HepG2 (cell line): ENCODE results near the gene SMC6.

Experiments used
- EZH2 ChIP-seq: conservative IDR thresholded peaks from 2 replicates; pipeline ENCODE4 v1.6.1; 2012; ENCODE audit warnings: mild to moderate bottlenecking, low read depth, low read length, moderate library complexity
- FIP1L1 ChIP-seq: fragments of 200-400 bp; formaldehyde crosslinking; IDR thresholded peaks from 2 replicates; pipeline ENCODE4 v1.6.1; 2018; ENCODE audit warnings: low read depth, mild to moderate bottlenecking, low read length, moderate library complexity, borderline replicate concordance; ENCODE audit not compliant: insufficient read depth
- PHF20 ChIP-seq: sonication (generic); formaldehyde crosslinking; IDR thresholded peaks from 2 replicates; pipeline ENCODE4 v1.5.0; 2020; ENCODE audit warnings: mild to moderate bottlenecking, missing genetic modification reagents
- POLR2A ChIP-seq, 2 experiments: IDR thresholded peaks; 2 replicates each; pipeline ENCODE4 v1.6.1; 2011; ENCODE audit warnings: low read depth in 2 of 2, low read length in 2 of 2, mild to moderate bottlenecking in 1 of 2, moderate library complexity in 1 of 2; ENCODE audit not compliant: insufficient read depth in 1 of 2
- SRF ChIP-seq: IDR thresholded peaks from 2 replicates; pipeline ENCODE4 v1.6.1; 2011; ENCODE audit warnings: mild to moderate bottlenecking, low read depth, low read length, moderate library complexity
- ZNF3 ChIP-seq: IDR thresholded peaks from 2 replicates; pipeline ENCODE4 v1.7.0; 2017; ENCODE audit warnings: inconsistent platforms
- ZNF558 ChIP-seq: sonication (generic); formaldehyde crosslinking; IDR thresholded peaks from 2 replicates; pipeline ENCODE4 v1.9.0; 2022; ENCODE audit warnings: mild to moderate bottlenecking, missing genetic modification reagents, borderline replicate concordance
- ZNF660 ChIP-seq: sonication (generic); formaldehyde crosslinking; IDR thresholded peaks from 2 replicates; pipeline ENCODE4 v1.5.1; 2020; ENCODE audit warnings: mild to moderate bottlenecking, low read depth, missing genetic modification reagents, borderline replicate concordance
- TF ChIP-seq, protein P1 (sequence below): IDR thresholded peaks from 2 replicates; pipeline ENCODE4 v1.6.1; 2016; ENCODE audit warnings: missing compliant biosample characterization, missing genetic modification reagents, borderline replicate concordance
- TF ChIP-seq, protein P2 (sequence below): sonication (generic); formaldehyde crosslinking; IDR thresholded peaks from 2 replicates; pipeline ENCODE4 v1.5.0; 2020; ENCODE audit warnings: missing genetic modification reagents
- TF ChIP-seq, protein P3 (sequence below): sonication (generic); formaldehyde crosslinking; IDR thresholded peaks from 2 replicates; pipeline ENCODE4 v1.4.0; 2020; ENCODE audit warnings: mild to moderate bottlenecking, missing genetic modification reagents

DNA sequence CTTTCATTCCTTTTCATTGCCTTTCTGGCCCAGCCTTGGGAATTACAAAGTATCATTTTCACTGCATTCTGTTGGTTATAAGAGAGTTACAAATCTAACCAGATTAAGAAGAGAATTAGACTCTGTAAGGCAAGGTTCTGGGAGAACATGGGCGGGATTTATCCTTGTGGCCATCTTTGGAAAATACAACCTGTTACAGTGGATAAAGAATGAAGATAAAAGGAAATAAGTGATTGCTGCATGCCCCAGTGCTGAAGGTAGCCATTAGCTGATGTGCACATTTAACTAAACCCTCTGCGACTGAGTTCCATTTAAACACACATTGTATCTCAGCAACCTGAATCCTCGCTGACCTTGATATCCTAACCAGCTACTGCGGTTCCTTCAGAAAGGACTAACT lies 93.4 kb downstream of the SMC6 start:
- no peak for TF ChIP-seq ZNF558 (CRISPR knock-in tag)
- TF ChIP-seq SRF, result no peak
- no peak for TF ChIP-seq EZH2
- TF ChIP-seq, protein P1, sequence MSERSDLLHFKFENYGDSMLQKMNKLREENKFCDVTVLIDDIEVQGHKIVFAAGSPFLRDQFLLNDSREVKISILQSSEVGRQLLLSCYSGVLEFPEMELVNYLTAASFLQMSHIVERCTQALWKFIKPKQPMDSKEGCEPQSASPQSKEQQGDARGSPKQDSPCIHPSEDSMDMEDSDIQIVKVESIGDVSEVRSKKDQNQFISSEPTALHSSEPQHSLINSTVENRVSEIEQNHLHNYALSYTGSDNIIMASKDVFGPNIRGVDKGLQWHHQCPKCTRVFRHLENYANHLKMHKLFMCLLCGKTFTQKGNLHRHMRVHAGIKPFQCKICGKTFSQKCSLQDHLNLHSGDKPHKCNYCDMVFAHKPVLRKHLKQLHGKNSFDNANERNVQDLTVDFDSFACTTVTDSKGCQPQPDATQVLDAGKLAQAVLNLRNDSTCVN (CRISPR knock-in tag), result no peak
- no peak for TF ChIP-seq FIP1L1
- no peak for TF ChIP-seq POLR2A (IDR thresholded peaks at IDR 0.05; ENCODE audit: insufficient read depth in 1 of 2, low read depth in 2 of 2, low read length in 2 of 2)
- TF ChIP-seq ZNF3 (CRISPR knock-in tag), result no peak
- no peak for TF ChIP-seq ZNF660 (CRISPR knock-in tag)
- TF ChIP-seq, protein P2, sequence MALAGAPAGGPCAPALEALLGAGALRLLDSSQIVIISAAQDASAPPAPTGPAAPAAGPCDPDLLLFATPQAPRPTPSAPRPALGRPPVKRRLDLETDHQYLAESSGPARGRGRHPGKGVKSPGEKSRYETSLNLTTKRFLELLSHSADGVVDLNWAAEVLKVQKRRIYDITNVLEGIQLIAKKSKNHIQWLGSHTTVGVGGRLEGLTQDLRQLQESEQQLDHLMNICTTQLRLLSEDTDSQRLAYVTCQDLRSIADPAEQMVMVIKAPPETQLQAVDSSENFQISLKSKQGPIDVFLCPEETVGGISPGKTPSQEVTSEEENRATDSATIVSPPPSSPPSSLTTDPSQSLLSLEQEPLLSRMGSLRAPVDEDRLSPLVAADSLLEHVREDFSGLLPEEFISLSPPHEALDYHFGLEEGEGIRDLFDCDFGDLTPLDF (CRISPR knock-in tag), result no peak
- no peak for TF ChIP-seq PHF20
- TF ChIP-seq, protein P3, sequence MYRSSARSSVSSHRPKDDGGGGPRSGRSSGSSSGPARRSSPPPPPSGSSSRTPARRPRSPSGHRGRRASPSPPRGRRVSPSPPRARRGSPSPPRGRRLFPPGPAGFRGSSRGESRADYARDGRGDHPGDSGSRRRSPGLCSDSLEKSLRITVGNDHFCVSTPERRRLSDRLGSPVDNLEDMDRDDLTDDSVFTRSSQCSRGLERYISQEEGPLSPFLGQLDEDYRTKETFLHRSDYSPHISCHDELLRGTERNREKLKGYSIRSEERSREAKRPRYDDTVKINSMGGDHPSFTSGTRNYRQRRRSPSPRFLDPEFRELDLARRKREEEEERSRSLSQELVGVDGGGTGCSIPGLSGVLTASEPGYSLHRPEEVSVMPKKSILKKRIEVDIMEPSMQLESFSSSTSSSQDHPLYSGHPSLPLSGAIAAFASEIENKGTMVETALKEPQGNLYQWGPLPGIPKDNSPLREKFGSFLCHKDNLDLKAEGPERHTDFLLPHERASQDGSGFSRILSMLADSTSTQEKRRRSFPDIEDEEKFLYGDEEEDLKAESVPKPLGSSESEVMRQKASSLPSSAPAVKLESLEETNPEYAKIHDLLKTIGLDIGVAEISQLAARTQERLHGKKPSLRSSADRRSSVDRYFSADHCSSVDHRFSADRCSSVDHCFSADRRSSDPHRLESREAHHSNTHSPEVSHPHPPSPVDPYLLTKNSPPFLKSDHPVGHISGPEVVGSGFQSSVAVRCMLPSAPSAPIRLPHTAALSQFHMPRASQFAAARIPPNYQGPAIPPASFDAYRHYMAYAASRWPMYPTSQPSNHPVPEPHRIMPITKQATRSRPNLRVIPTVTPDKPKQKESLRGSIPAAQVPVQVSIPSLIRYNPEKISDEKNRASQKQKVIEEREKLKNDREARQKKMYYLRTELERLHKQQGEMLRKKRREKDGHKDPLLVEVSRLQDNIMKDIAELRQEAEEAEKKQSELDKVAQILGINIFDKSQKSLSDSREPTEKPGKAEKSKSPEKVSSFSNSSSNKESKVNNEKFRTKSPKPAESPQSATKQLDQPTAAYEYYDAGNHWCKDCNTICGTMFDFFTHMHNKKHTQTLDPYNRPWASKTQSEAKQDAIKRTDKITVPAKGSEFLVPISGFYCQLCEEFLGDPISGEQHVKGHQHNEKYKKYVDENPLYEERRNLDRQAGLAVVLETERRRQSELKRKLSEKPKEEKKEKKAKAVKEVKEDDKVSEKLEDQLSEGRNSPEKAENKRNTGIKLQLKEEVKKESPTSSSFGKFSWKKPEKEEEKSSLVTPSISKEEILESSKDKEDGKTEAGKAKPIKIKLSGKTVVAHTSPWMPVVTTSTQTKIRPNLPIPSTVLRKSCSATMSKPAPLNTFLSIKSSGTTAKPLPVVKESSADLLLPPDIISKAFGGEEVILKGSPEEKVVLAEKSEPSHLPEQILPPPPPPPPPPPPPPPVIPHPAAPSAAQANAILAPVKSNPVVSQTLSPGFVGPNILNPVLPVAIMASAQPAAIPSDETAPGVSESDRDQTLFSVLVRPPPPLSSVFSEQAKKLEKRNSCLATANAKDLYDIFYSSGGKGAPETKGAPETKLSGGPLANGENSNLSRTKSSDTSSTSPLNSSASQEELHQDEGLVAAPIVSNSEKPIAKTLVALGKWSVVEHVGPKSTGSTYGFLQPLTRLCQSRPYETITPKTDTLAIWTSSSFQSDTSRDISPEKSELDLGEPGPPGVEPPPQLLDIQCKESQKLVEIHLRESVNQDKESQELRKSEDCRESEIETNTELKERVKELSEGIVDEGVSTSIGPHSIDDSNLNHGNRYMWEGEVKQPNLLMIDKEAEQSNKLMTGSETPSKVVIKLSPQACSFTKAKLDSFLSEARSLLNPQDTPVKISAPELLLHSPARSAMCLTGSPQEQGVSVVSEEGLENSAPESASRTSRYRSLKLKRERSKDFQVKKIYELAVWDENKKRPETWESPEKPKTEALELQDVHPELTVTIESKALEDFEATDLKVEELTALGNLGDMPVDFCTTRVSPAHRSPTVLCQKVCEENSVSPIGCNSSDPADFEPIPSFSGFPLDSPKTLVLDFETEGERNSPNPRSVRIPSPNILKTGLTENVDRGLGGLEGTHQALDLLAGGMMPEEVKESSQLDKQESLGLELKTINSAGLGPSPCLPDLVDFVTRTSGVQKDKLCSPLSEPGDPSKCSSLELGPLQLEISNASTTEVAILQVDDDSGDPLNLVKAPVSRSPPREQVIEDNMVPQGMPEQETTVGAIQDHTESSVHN (CRISPR knock-in tag), result no peak
